Colon (tissue), 2 donors: ENCODE results near the gene ZNF521.

Experiments
- FAIRE-seq: peaks from 2 replicates; lab custom pipeline; 2012; peaks lifted over from hg19 to GRCh38; lab: Jason Lieb, UNC
- donor health status: control.
- donor health status: control.

ZNF521 gene

GRCh38 chr18:25167612-25168410 lies 184.2 kb downstream of the ZNF521 start:
- no peak for FAIRE-seq

DNA sequence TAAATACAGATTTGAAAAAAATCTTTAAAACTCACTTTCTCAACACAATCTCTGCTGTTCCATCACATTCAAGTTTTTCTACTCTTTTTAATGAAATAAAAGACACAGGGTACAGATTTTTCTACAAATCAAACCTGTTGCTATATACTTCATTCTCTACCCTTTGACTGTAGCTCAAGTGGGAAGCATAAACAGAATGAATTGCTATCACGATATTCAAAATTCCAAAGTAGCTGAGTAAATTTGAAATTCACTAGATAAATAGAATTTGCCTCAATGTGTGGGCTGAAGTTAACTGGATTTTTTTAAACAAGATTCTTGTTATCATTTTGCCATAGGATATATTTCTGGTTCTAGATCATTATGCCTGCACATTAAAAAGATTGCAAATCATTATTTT lies 185.9 kb downstream of the ZNF521 start:
- no peak for FAIRE-seq

- FAIRE-seq, result no peak
These were observed 186.8 kb downstream of the ZNF521 start for GRCh38 chr18:25164848-25165811.

DNA sequence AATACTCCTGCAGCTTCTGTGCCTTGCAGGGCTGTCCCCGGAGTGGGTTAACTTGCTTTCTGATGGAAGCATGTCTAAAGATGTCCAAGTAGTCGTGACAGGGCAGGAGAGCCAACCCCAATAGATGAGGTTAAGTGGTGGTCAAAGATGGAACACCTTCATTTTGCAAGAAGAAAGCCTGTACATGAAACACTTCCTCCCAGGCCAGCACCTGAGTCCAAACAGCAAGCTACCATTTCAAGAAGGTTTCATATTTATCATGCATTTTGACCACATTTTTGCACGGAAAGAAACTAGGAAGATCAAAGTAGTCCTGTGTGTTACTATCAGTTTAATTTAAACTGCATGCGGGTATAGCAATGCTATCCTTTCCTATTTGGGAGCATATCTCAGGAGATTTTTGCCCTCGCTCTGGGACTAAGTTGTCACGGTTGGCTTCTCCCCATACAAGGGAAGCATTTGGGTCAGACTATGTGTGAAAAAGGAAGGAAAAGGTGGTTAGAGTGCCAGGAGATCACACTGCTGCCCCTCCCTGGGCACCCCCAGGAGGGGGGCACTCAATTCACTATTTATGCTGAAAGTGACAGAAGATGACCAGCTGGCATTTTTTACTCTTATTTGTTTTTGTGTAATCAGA lies 187.6 kb downstream of the ZNF521 start:
- no peak for FAIRE-seq

DNA sequence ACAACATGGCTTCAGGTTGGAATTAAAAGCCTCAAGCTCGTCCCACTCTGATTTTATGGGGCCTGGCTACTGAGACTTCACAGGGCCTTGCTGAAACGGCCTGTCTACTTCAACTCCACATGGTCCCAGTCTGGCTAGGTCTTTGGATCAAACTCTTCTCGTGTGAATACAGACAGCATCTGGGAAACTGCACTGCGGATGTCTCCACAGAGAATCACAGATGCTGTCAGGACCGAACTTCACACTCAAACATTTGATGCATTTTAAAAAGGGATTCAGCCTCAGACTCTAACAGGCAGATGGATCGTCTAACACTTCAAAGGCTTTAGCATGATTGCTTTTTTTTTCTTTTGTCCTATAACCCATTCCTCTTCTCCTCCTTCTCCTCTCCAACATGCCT lies 198.5 kb downstream of the ZNF521 start:
- no peak for FAIRE-seq

DNA sequence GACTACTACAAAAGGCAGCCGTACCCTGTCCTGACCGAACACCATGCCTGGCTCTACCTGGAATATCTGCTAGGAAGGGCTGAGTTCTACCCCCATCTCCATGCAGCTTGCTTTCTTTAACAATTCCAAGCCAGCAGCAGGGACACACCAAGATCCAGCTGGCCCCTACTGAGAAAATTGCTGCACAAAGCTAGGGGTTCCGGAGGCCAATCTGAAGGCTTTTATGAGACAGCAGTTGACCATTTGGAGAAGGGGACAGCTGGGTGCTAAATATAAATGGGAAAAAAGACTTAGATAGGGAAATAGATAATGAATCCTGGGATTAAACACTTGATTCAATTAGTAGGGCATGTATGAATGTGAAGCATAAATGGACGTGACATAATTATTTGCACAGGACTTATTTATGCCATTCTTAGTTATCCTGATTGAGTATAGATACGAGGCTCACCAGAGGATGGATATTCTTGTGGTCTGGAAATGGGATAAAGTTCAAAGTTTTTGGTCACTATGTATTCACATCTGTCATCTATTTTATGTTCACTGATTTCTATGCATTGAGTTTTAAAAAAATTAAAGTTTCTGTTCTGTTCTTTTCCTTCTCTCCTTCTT lies 204.0 kb downstream of the ZNF521 start:
- no peak for FAIRE-seq

- FAIRE-seq, result no peak
These were observed 205.5 kb downstream of the ZNF521 start for GRCh38 chr18:25146512-25146910.

DNA sequence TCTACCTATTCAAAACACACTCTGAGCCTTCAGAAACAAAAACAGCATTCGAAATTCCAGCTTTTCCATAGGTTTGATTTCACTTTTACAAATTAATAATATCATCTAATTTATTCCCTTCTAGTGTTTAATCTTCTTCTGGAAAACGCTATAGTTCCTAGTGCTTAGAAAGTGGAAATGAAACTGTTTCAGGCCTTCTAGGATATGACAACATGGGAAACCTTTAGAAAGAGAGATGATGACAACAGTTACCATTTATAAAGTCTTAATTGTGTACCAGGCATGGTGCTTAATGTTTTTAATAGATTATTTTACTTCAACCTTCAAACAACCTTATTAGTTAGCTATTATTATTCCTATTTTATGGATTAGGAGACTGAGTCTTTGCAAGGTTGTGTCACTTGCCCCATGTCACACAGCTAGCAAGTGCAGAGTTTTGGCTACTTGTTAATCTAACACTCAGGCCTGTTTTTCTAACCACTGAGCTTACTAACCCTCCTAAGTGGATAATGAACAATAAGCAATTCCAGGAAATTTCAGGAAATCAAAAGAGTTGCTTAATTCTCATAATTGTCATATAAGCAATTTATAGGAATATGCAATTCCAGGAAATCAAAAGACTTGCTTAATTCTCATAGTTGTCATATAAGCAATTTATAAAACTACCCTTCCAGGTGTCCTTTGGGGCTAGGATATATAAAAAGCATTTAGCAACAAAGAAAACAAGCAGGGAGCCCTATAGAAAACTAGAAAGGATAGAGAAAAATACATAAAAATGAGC lies 206.0 kb downstream of the ZNF521 start:
- FAIRE-seq, result no peak

- FAIRE-seq, result no peak
These were observed 207.1 kb downstream of the ZNF521 start for GRCh38 chr18:25144820-25145219.

GRCh38 chr18:25141886-25142285 lies 210.1 kb downstream of the ZNF521 start:
- no peak for FAIRE-seq

GRCh38 chr18:25141399-25141798 lies 210.6 kb downstream of the ZNF521 start:
- no peak for FAIRE-seq

DNA sequence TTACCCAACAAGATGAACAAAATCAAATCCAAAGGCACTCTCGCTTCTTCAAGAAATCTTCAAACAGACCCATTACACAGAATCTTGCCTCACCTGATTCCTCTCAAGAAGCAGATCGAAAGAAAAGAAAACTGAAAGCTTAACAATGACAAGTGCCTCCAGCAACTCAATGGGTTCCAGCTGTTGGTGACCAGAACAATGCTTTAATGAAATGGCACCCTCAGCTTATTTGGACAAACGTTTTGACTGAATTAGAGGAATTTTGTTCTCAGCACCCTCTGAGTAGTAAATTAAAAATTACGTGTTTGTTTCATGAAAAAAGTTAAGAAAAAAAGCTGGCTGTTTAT lies 211.0 kb downstream of the ZNF521 start:
- no peak for FAIRE-seq

GRCh38 chr18:25140124-25140961 lies 211.6 kb downstream of the ZNF521 start:
- FAIRE-seq, result no peak

GRCh38 chr18:25137197-25137472 lies 214.8 kb downstream of the ZNF521 start:
- no peak for FAIRE-seq

- FAIRE-seq, result no peak
These were observed 215.4 kb downstream of the ZNF521 start for GRCh38 chr18:25136416-25137196.

DNA sequence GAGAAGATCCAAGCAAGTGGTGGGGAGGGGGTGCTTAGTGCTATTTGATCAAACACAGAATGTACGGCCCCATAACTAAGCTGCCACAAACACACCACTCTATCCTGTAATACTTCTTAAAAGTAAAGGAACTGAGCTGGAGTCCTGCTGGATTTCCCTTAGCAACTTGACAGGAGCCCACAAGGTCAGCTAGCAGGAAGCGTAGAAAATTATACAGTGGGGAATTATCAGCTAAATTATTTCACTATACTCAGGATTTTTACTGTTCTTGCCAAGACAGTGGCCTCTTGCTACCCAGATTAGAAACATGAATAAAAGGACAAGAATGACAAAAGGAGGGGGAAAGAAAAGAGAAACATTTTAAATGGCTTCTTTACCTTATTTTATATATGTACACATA lies 217.1 kb downstream of the ZNF521 start:
- FAIRE-seq, result no peak

GRCh38 chr18:25133879-25134278 lies 218.1 kb downstream of the ZNF521 start:
- FAIRE-seq, result no peak

DNA sequence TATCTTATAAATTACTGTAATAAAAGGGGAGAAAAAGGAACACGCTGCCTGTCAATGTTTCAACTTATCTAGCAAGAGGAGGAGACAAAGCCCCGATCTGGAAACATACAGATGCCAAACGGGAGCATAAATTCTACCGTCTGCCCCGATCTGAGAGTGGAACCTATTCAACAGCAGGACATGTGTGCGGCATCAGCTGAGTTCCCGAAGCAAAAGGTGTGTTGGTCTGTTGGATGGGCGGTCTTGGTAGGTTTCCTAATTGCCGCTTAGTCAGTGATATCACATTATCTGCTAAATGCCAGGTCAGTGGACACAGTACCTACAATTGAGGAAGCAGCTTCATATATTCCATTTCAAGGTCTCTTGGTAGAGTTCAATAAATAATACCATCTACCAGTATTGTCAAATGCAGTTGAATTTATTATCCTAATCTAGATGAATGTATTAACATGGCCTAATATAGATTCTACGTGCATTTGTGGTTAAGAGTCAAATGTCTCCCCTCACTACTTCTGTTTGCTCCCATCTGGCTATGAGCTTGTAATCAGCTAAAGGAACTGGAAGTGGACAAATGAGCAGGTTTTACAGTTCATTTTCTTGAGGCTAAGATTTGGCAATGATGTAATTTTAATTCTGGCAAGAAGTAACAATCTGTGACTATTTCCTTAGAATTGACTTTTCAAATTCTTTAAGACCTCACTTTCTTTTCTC lies 219.0 kb downstream of the ZNF521 start:
- no peak for FAIRE-seq

- FAIRE-seq, result no peak
These were observed 225.2 kb downstream of the ZNF521 start for GRCh38 chr18:25126751-25127150.
